Vagina (tissue), 2 donors: ENCODE results near the gene NCOA5.

Experiments
- POLR2A ChIP-seq, 2 donors: fragments of 450-650 bp; IDR thresholded peaks; one replicate each; pipeline ENCODE4 v1.6.1; 2017; ENCODE audit warnings: antibody characterized with exemption in 2 of 2, mild to moderate bottlenecking in 2 of 2, moderate library complexity in 2 of 2
- POLR2AphosphoS5 ChIP-seq, 2 donors: sonication (generic); formaldehyde crosslinking; IDR thresholded peaks; one replicate each; pipeline ENCODE4 v1.9.0; 2017; ENCODE audit warnings: antibody characterized with exemption in 2 of 2, mild to moderate bottlenecking in 2 of 2, low read depth in 1 of 2; ENCODE audit not compliant: insufficient read depth in 1 of 2
- TF ChIP-seq, protein P1 (sequence below), 3 experiments: fragments of 450-650 bp in 2 of 3; fragments of 200-600 bp in 1 of 3; sonication (generic) in 1 of 3; IDR thresholded peaks; one replicate each; pipeline ENCODE4 v1.5.1; 2017 to 2019; ENCODE audit warnings: antibody characterized with exemption in 3 of 3, mild to moderate bottlenecking in 2 of 3, moderate library complexity in 2 of 3

DNA sequence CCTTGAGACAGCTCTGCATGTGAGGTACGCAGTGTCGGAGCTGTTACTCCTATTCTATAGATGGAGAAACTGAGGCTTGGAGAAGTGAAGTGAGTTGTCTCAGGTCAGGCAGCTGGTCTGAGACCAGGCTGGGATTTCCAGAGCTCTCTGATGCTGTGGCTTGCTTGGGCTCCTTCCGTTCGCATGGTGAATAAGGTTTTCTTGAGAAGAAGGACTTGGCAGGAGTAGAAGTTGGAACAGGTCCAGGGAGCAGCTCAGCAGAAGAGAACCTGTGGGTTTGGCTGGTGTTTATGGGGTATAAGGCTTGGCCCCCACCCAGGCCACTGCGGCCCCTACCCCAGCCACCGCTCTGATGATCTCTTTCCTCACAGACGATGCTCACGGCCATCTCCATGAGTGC is 53.4 kb downstream of the NCOA5 start:
- TF ChIP-seq, protein P1, sequence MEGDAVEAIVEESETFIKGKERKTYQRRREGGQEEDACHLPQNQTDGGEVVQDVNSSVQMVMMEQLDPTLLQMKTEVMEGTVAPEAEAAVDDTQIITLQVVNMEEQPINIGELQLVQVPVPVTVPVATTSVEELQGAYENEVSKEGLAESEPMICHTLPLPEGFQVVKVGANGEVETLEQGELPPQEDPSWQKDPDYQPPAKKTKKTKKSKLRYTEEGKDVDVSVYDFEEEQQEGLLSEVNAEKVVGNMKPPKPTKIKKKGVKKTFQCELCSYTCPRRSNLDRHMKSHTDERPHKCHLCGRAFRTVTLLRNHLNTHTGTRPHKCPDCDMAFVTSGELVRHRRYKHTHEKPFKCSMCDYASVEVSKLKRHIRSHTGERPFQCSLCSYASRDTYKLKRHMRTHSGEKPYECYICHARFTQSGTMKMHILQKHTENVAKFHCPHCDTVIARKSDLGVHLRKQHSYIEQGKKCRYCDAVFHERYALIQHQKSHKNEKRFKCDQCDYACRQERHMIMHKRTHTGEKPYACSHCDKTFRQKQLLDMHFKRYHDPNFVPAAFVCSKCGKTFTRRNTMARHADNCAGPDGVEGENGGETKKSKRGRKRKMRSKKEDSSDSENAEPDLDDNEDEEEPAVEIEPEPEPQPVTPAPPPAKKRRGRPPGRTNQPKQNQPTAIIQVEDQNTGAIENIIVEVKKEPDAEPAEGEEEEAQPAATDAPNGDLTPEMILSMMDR (IDR thresholded peaks at IDR 0.05), result no peak
- TF ChIP-seq POLR2A (IDR thresholded peaks at IDR 0.05) (no peak), POLR2AphosphoS5 (IDR thresholded peaks at IDR 0.05; ENCODE audit: insufficient read depth in 1 of 2, low read depth in 1 of 2) (no peak)
